Activated CD4-positive, alpha-beta T cell treated with anti-CD3 and anti-CD28 coated beads for 36 hours (primary cell): ENCODE results near the gene WDR36. TPM values are rescaled to one million over a fixed set of nuclear protein-coding genes. Genes with fewer than 3 reads are reported as not detected.

Experiments
- ATAC-seq: fragments of 200-7000 bp; cut with Tn5 transposase; one replicate; pipeline ENCODE4 v1.10.0; 2021; ENCODE audit warnings: mild to moderate bottlenecking, moderate library complexity
- CTCF ChIA-PET: fragments of 350-600 bp; sonication (Branson Sonifier 250); formaldehyde crosslinking; loops from one replicate; lab custom pipeline; 2021; ENCODE audit warnings: antibody characterized with exemption; lab: Charles Lee
- POLR2A ChIA-PET: fragments of 350-600 bp; sonication (Branson Sonifier 250); formaldehyde crosslinking; loops from one replicate; lab custom pipeline; 2021; ENCODE audit warnings: antibody characterized with exemption, inconsistent platforms; lab: Charles Lee
- DNase-seq: peaks from one replicate; pipeline ENCODE4 v3.0.0-alpha.2; 2020
- H3K27ac Mint-ChIP-seq: one replicate; pipeline ENCODE4 v1.8.0; 2021; ENCODE audit warnings: mixed read lengths
- H3K27me3 Mint-ChIP-seq: one replicate; pipeline ENCODE4 v1.8.0; 2021; ENCODE audit warnings: mixed read lengths
- H3K36me3 Mint-ChIP-seq: one replicate; pipeline ENCODE4 v1.8.0; 2021; ENCODE audit warnings: low read depth, mixed read lengths
- H3K4me1 Mint-ChIP-seq: one replicate; pipeline ENCODE4 v1.8.0; 2021; ENCODE audit warnings: mixed read lengths
- H3K4me3 Mint-ChIP-seq: one replicate; pipeline ENCODE4 v1.8.0; 2021; ENCODE audit warnings: mild to moderate bottlenecking, moderate library complexity, mixed read lengths
- H3K9me3 Mint-ChIP-seq: one replicate; pipeline ENCODE4 v1.8.0; 2021; ENCODE audit warnings: low read depth, mixed read lengths
- intact Hi-C, 2 experiments: fragments of 100-400 bp; cut with DNase I in 1 of 2; cut with micrococcal nuclease in 1 of 2; formaldehyde crosslinking; loops; one replicate each; pipeline versions ENCODE4 v1.14.2 to v1.15.1; 2022 to 2024; cut with DNase I, micrococcal nuclease
- total RNA-seq, 2 experiments: library from RNA; stranded (reverse); gene quantifications; one replicate each; pipeline ENCODE4 v1.2.3, GENCODE V29; 2021

The WDR36 gene
- total RNA-seq, 2 experiments from 2014 or later, result 58.6 to 61.7 TPM

DNA sequence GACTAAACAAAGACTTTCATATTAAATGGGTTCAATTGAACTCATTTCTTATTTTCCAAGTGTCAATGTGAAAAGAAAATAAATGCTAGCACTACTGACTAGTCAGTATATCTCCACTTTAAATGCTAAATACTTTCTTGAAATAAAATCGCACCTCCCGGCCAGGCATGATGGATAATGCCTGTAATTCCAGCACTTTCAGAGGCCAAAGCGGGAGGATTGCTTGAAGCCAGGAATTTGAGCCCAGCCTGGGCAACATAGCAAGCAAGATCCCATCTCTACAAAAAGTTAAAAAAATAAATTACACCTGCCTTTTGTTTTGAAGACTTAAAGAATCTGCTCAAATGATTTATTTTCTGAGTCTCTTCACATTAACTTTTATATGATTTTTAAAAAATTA, 34.7 kb downstream of the WDR36 start:
- intact Hi-C loops, result no loop called here
- no peak for DNase-seq
- ChIA-PET CTCF (no interaction called here), POLR2A (no interaction called here)
- Mint-ChIP-seq H3K9me3 (no peaks in the 10 kb centered on the region), H3K4me3 (no peak overlapping the region), H3K27me3 (no peaks in the 10 kb centered on the region), H3K27ac (no peak overlapping the region), H3K4me1 (peaks cover 11% of the 10 kb centered on the region), H3K36me3 (peaks cover 42% of the 10 kb centered on the region)
- ATAC-seq, result no peak

DNA sequence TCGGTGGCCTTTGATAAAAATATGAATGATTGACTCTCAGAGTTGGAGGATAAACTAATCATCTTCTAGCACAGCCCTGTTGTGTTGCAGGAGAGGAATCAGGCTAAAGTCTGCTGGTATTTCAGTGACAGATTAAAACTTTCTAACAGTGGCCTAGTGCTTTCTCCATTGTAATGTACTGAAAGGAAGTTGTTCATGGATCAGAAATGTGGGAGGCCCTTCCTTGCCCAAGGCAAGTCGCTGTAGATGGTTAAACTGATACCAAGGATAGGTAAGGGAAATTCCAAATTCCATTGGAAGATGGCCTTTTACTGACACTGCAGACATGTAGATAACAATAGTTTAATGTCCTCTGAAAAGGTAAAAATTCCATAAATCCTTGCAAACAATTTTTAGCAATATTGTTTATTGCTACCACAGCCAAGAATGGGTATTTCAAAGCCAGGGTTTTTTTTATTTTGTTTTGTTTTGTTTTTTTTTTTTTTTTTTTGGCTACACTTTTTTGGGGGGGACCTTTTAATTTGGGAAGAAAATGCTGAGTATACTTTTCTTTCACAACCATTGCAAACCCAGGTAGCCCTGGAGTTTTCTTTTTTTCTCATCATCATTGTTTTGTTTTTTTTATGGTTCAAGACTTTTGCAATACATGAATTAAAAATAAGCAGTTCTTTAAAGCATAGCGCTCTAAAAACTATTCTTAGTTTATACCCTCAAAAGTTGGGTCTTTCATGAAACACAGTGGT, 35.5 kb downstream of the WDR36 start:
- Mint-ChIP-seq H3K36me3 (peaks cover 39% of the 10 kb centered on the region), H3K4me1 (peaks cover 17% of the 10 kb centered on the region), H3K27me3 (no peaks in the 10 kb centered on the region), H3K9me3 (no peaks in the 10 kb centered on the region), H3K4me3 (no peak overlapping the region), H3K27ac (no peak overlapping the region)
- no peak for DNase-seq
- no peak for ATAC-seq
- ChIA-PET CTCF (no interaction called here), POLR2A (no interaction called here)
- intact Hi-C loops, result no loop called here

DNA sequence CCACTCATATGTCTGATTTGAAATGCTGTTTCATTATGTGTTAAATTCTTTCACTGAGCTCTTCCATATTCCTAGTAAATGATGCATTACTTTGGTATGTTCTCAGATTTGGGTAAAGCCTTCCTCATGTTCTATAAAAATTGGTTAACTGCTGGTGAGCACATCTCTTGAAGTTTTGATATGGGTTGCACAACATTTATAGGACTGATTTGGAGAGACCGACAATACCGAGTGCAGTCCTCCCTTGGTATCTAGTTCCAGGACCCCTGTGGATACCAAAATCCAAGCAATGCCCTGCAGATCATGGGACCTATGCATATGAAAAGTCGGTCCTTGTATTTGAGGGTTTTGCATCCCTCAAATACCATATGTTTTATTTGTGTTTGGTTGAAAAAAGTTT, 37.8 kb downstream of the WDR36 start:
- ATAC-seq, result no peak

DNA sequence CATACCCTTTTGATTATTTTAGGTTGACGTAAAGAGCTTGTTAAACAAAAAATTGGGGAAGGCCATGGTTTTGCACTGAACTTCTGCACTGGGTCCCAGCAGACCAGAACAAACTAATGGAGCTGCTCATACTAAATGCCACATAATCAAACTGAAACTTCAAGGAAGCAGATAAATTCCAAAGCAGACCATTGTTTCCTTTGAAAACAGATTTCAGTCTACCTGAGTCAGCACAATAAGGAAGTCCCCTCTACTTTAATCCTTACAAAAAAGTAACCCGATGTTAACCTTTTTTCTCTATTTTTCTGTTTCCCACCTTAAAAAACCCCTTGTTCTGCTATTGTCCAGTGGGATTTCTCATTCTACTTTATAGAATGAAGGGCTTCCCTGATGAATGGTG, 39.2 kb downstream of the WDR36 start:
- Mint-ChIP-seq H3K36me3 (peaks cover 22% of the 10 kb centered on the region), H3K9me3 (no peaks in the 10 kb centered on the region), H3K4me3 (no peak overlapping the region), H3K27me3 (peaks cover 3% of the 10 kb centered on the region), H3K4me1 (peaks cover 16% of the 10 kb centered on the region), H3K27ac (no peak overlapping the region)
- POLR2A ChIA-PET, result no interaction called here
- CTCF ChIA-PET, result interaction anchor here (0.6 kb wide), 1 partner anchor 1743 kb away, joined by 4 read pairs; no protein-coding TSS in a partner anchor
- DNase-seq (no peak), ATAC-seq (no peak)
- intact Hi-C loops, result no loop called here

More for the DNA sequence above, 37.8 kb downstream of the WDR36 start:
- Mint-ChIP-seq H3K4me1 (peaks cover 16% of the 10 kb centered on the region), H3K4me3 (no peak overlapping the region), H3K36me3 (peaks cover 27% of the 10 kb centered on the region), H3K27ac (no peak overlapping the region), H3K27me3 (no peaks in the 10 kb centered on the region), H3K9me3 (no peaks in the 10 kb centered on the region)
- POLR2A ChIA-PET, result no interaction called here
- CTCF ChIA-PET, result no interaction called here
- DNase-seq, result no peak
- intact Hi-C loops, result no loop called here

DNA sequence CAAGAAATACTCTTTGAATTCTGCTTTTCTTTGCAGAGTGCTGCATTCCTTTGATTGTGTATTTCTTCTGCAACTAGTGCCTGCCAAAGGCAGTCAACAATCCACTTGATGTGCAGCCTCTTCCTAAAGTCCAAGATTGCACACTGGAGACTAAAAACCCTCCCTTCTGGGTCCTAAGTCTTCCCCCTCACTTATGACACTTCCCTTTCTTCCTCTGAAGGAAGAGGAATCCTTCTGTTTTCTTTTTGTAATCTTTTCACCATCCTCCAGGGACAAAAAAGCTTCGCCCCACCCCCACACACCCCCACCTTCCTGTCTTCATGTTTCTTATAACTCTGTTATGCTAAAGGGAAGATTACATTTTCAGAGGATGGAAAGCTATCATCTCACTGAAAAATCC, 39.9 kb downstream of the WDR36 start:
- CTCF ChIA-PET, result interaction anchor here (0.6 kb wide), 1 partner anchor 1743 kb away, joined by 4 read pairs; no protein-coding TSS in a partner anchor
- no peaks in the 10 kb centered on the region for H3K9me3 Mint-ChIP-seq
- POLR2A ChIA-PET, result no interaction called here

DNA sequence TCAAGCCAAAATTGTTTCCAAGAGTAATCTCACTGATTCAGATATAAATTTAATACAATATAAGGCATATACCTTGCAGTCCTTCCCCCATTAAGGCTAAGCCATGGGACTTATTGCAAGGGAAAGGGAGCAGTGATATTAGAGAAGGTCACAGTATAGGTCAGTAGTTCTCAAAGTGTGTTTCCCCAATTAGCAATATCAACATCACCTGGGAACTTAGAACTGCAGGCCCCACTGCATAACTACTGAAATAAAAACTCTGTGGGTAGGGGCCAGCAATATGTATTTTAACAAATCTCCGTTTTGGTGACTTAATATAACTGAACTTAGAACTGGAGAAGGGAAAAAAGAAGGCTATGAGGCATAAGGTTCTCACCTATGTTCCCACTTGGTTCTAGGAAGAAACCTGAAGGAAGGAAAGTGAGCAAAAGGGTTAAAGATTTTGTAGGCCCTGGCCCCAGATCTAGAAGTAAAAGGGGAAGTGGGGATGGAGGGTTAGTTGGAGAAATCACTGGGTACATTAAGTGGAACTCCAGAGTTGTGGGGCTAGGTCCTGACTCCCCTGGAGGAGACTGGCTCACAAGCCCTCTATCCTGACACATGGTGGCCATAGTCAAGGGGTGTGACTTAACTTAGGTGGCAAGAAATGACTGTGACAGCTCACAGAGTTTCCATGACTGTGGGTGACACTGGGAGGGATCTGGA, 40.7 kb downstream of the WDR36 start:
- Mint-ChIP-seq H3K27ac (no peak overlapping the region), H3K27me3 (peaks cover 3% of the 10 kb centered on the region), H3K36me3 (peaks cover 7% of the 10 kb centered on the region), H3K9me3 (no peaks in the 10 kb centered on the region), H3K4me1 (peaks cover 16% of the 10 kb centered on the region), H3K4me3 (no peak overlapping the region)
- intact Hi-C loops, result no loop called here
- CTCF ChIA-PET, result no interaction called here
- POLR2A ChIA-PET, result no interaction called here
- DNase-seq (peak; percentile 20), ATAC-seq (peak; percentile 65)

More for the DNA sequence above, 39.9 kb downstream of the WDR36 start:
- Mint-ChIP-seq H3K4me1 (peaks cover 16% of the 10 kb centered on the region), H3K27me3 (peaks cover 3% of the 10 kb centered on the region), H3K36me3 (peaks cover 15% of the 10 kb centered on the region), H3K27ac (no peak overlapping the region), H3K4me3 (no peak overlapping the region)
- ATAC-seq (no peak), DNase-seq (no peak)
- intact Hi-C loops, result no loop called here

DNA sequence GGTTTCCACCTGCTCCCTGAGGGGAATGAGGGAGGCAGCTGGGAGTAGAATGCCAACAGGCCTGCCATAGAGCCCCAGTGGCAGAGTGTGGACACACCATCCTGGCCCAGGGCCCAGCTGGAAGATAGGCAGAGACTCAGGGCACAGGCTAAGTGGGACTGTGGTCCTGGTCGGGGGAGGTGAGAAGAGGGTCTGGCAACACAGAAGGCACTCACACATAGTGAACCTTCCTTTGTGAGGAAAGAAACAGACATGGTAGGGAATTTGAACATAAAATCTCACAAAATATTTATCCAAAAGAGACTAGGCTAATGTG, 41.2 kb downstream of the WDR36 start:
- no peak for DNase-seq
- Mint-ChIP-seq H3K27me3 (peaks cover 3% of the 10 kb centered on the region), H3K4me3 (no peak overlapping the region), H3K27ac (no peak overlapping the region), H3K9me3 (no peaks in the 10 kb centered on the region), H3K4me1 (peaks cover 16% of the 10 kb centered on the region), H3K36me3 (peaks cover 6% of the 10 kb centered on the region)
- intact Hi-C loops, result no loop called here
- ATAC-seq, result no peak
- POLR2A ChIA-PET, result no interaction called here
- CTCF ChIA-PET, result no interaction called here

DNA sequence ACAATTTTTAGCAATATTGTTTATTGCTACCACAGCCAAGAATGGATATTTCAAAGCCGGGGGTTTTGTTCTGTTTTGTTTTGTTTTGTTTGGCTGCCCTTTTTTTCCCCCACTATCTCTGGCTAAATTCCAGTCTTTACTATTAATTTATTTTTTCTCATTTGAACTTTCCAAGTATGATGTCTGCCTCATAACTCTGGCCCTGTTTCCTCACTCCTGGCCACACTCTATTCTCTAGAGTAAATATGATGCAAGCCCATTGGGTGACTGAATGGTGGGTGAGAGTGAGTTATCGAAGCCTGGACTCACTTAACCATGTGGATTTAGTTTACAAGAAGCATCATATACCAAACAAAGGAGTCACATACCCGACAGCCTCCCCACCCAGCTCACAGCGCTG, 41.9 kb downstream of the WDR36 start:
- Mint-ChIP-seq H3K27ac (no peak overlapping the region), H3K27me3 (peaks cover 3% of the 10 kb centered on the region), H3K4me3 (no peak overlapping the region), H3K4me1 (peaks cover 16% of the 10 kb centered on the region), H3K36me3 (peaks cover 6% of the 10 kb centered on the region), H3K9me3 (no peaks in the 10 kb centered on the region)
- ChIA-PET CTCF (no interaction called here), POLR2A (no interaction called here)
- ATAC-seq (no peak), DNase-seq (no peak)
- intact Hi-C loops, result no loop called here

DNA sequence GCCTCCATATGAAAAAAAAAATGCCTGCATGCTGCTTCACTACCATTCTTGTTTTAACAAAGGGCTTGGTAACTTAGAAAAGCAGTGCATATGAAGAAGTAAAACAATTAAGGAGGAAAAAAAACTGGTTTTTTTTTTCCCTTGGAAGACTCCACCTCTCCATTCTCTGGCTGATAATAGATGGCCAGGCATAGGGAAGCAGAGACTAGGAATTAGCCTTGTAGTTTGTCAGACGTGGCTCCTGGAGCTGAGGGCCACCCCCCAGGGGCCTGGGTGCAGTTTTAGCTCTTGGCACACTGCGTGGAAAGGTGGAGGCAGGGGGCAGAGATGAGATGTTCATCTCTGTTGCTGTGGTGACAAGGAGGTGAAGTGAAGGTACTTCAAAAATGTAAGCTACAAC, 42.7 kb downstream of the WDR36 start:
- ATAC-seq (no peak), DNase-seq (no peak)
- Mint-ChIP-seq H3K36me3 (peaks cover 3% of the 10 kb centered on the region), H3K4me3 (no peak overlapping the region), H3K4me1 (peaks cover 16% of the 10 kb centered on the region), H3K27ac (no peak overlapping the region), H3K9me3 (no peaks in the 10 kb centered on the region), H3K27me3 (peaks cover 3% of the 10 kb centered on the region)
- intact Hi-C loops, result no loop called here
- ChIA-PET POLR2A (no interaction called here), CTCF (no interaction called here)

DNA sequence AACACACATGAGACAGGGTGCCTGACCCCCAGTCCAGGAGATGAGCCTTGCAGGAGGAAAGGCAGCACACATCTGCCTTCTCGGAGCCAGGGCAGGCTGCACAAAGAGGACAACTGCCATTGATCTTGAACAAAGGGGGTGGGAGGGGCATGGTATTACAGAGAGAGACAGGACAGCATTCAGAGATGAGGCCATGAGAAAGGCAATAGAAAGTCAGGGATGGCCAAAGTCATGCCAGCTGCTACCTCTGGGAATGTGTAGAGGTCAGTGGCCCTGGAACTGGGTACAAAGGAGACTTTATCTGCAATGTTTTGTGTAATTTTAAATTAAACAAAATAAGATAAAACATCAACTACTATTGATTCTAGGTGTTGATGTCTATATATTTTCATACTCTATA, 43.2 kb downstream of the WDR36 start:
- Mint-ChIP-seq H3K36me3 (no peaks in the 10 kb centered on the region), H3K27me3 (peaks cover 3% of the 10 kb centered on the region), H3K4me1 (peaks cover 16% of the 10 kb centered on the region), H3K27ac (no peak overlapping the region), H3K4me3 (no peak overlapping the region), H3K9me3 (no peaks in the 10 kb centered on the region)
- DNase-seq, result no peak
- intact Hi-C loops, result no loop called here
- ChIA-PET CTCF (interaction anchor here (1.2 kb wide), 1 partner anchor 376 kb away, joined by 3 read pairs; no protein-coding TSS in a partner anchor), POLR2A (no interaction called here)
- ATAC-seq, result no peak

DNA sequence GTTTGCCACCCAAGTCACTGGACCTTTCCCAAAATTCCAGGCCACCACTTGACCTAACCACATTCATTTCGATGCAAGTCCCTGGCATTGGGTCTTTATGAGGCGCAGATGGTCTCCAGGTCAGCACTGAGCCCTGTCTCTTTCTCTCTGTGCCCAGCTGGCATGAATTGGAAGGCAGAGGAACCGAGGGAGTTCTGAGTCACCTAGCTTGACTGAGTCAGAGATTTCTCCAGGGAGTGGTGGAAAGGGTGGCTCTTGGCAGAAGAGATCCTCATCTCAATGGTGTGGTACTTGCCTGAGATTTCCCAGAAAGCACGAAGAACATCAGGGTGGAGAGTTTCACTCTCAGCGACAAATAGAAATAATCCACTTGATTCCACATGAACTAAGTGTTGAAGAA, 43.8 kb downstream of the WDR36 start:
- Mint-ChIP-seq H3K4me3 (no peak overlapping the region), H3K27me3 (peaks cover 3% of the 10 kb centered on the region), H3K27ac (no peak overlapping the region), H3K36me3 (no peaks in the 10 kb centered on the region), H3K9me3 (no peaks in the 10 kb centered on the region), H3K4me1 (peaks cover 14% of the 10 kb centered on the region)
- DNase-seq, result no peak
- ATAC-seq, result no peak
- CTCF ChIA-PET, result interaction anchor here (1.2 kb wide), 1 partner anchor 375 kb away, joined by 3 read pairs; no protein-coding TSS in a partner anchor
- intact Hi-C loops, result no loop called here
- POLR2A ChIA-PET, result no interaction called here

DNA sequence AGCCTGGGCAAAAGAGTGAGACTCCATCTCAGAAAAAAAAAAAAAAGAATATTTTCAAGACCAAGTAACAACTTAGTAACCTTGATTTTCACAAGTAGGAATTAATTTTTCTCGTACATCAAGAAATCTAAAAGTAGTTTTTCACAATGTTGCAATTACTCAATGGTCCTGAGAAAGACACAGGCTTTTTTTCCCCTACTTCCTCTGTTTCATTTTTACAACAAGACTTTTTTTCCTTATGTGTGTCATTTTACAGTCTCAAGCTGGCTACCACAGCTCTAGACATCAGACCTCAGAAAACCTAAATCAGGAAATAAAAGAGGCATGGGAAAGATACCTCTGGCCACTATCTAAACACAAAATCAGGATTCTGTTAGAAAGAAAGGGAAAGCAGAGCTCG, 45.9 kb downstream of the WDR36 start:
- CTCF ChIA-PET, result no interaction called here
- Mint-ChIP-seq H3K4me1 (no peaks in the 10 kb centered on the region), H3K36me3 (no peaks in the 10 kb centered on the region), H3K9me3 (no peaks in the 10 kb centered on the region), H3K4me3 (no peak overlapping the region), H3K27me3 (peaks cover 3% of the 10 kb centered on the region), H3K27ac (no peak overlapping the region)
- DNase-seq (no peak), ATAC-seq (no peak)
- intact Hi-C loops, result no loop called here
- POLR2A ChIA-PET, result no interaction called here
